ENCODE results near the gene PLXNA4.

PLXNA4 gene

GRCh38 chr7:132275416-132276233, 300.6 kb downstream of the PLXNA4 start:
- H3K27me3 Mint-ChIP-seq: peaks cover 5% of the 10 kb centered on the region
- H3K4me1 Mint-ChIP-seq: no peaks in the 10 kb centered on the region
- no peak overlapping the region for H3K4me3 Mint-ChIP-seq
- H3K36me3 Mint-ChIP-seq: no peaks in the 10 kb centered on the region
- H3K27ac Mint-ChIP-seq: no peak overlapping the region
- H3K9me3 Mint-ChIP-seq: no peaks in the 10 kb centered on the region

DNA sequence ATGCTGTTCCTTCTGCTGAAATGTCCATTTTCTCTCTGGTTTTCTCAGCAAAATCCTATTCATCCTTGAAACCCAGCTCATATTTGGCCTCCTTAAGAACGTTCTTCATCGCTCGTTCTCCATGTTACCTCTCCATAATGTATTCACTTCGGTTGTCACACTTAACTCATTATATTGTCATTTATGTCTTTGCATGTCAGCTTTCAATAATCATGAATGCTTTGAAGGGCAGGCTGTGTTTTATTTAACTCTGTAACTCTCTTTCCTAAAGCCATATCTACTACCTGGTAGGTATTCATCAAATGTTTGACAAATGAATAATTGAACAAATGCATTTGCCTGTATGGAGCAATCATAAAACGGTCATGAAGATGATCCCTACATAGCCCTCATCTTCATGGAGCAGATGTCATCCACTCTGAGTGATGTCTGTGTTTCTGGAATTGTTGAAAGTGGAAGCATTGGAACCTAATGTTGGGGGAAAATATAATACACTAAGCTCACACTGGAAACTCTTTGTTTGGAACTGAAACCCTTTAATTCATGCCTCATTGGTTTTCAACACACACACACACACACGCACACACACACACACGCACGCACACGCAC, 303.4 kb downstream of the PLXNA4 start:
- H3K4me3 Mint-ChIP-seq: no peak overlapping the region
- H3K36me3 Mint-ChIP-seq: no peaks in the 10 kb centered on the region
- H3K9me3 Mint-ChIP-seq: no peaks in the 10 kb centered on the region
- H3K27me3 Mint-ChIP-seq: peaks cover 5% of the 10 kb centered on the region
- H3K27ac Mint-ChIP-seq: no peak overlapping the region
- no peaks in the 10 kb centered on the region for H3K4me1 Mint-ChIP-seq

- H3K9me3 Mint-ChIP-seq: no peaks in the 10 kb centered on the region
- H3K4me1 Mint-ChIP-seq: no peaks in the 10 kb centered on the region
- no peak overlapping the region for H3K4me3 Mint-ChIP-seq
- no peaks in the 10 kb centered on the region for H3K36me3 Mint-ChIP-seq
- no peak overlapping the region for H3K27ac Mint-ChIP-seq
- H3K27me3 Mint-ChIP-seq: peaks cover 5% of the 10 kb centered on the region
Observed at GRCh38 chr7:132270517-132270916, 305.8 kb downstream of the PLXNA4 start.

DNA sequence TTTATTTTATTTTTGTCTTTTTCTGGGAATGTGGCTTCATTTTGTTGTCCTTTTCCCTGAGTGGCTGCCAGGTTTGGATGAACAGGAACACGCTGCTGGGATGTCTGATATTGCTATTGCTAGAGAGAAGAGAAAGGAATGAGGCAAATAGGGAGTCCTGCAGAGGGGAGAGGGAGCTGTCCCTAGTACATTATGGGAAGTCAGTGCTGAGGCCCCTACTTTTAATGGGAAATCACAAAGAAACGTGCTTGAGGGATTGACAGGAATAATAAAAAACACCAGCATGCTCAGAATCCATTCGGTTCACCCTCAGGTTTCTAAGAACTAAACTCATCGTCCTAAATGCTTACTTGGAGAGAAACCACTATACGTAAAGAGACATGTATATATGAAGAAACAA, 306.6 kb downstream of the PLXNA4 start:
- Mint-ChIP-seq H3K27ac (no peak overlapping the region), H3K4me3 (no peak overlapping the region), H3K27me3 (peaks cover 5% of the 10 kb centered on the region), H3K9me3 (no peaks in the 10 kb centered on the region), H3K4me1 (no peaks in the 10 kb centered on the region), H3K36me3 (no peaks in the 10 kb centered on the region)

DNA sequence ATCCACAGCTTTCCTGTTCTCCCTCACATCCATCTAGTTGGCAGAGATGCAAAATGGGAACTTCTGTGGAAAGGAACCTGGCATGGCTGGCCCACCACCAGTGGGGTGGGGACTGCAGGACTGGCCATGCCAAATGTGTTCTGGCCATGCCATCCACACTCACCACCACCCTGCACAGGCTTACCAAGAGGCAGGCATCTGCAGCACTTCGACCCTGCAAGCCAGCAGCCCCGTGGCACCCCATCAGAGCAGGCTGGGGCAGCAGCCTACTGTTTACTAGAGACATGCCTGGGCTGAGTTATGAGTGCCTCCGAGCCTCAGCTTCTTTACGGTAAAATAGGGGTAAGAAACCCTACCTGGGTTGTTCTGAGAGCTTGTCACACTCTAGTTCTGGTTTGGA, 313.1 kb downstream of the PLXNA4 start:
- Mint-ChIP-seq H3K36me3 (no peaks in the 10 kb centered on the region), H3K27me3 (no peaks in the 10 kb centered on the region), H3K27ac (no peak overlapping the region), H3K4me3 (no peak overlapping the region), H3K9me3 (no peaks in the 10 kb centered on the region), H3K4me1 (no peaks in the 10 kb centered on the region)

DNA sequence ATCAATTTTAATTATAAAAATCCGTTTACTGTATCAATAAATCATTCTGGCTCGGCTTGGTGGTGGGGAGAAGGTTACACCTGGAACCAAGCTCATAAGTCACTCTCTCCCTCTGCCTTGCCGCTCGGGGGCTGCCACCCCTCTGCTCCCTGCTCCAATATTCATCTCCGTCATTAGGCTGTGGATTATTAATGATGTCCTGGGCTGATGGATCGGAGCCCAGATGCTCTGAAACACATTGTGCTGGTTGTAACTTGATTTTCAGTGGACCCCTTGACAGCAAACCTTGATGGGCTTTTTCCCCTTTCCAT, 314.2 kb downstream of the PLXNA4 start:
- no peak overlapping the region for H3K27ac Mint-ChIP-seq
- H3K4me3 Mint-ChIP-seq: no peak overlapping the region
- no peaks in the 10 kb centered on the region for H3K36me3 Mint-ChIP-seq
- H3K4me1 Mint-ChIP-seq: no peaks in the 10 kb centered on the region
- no peaks in the 10 kb centered on the region for H3K9me3 Mint-ChIP-seq
- no peaks in the 10 kb centered on the region for H3K27me3 Mint-ChIP-seq

- Mint-ChIP-seq H3K9me3 (no peaks in the 10 kb centered on the region), H3K36me3 (no peaks in the 10 kb centered on the region), H3K27ac (no peak overlapping the region), H3K4me3 (no peak overlapping the region), H3K27me3 (no peaks in the 10 kb centered on the region), H3K4me1 (no peaks in the 10 kb centered on the region)
Observed at GRCh38 chr7:132261327-132262159, 314.7 kb downstream of the PLXNA4 start.

DNA sequence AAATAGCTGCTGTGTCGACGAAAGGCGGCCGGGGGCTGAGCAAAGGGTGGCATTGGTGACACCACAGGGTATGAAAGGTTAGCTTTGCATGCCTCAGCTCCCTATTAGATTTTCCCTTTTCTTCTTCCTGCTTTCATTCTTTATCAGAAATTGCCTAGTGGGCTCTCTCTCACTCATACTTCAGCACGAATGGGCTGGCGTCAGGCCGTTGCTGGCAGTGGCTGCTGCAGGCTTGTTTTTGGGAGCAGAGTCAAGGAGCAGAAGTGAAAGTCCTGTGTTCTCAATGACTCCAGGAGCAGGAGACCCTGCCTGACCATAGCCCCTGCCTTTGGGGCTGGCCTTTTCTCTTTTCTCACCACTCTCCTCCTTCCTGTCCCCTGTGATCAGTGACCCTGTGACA, 318.0 kb downstream of the PLXNA4 start:
- H3K9me3 Mint-ChIP-seq: no peaks in the 10 kb centered on the region
- H3K4me3 Mint-ChIP-seq: no peak overlapping the region
- H3K27ac Mint-ChIP-seq: no peak overlapping the region
- no peaks in the 10 kb centered on the region for H3K36me3 Mint-ChIP-seq
- H3K27me3 Mint-ChIP-seq: peaks cover under 1% of the 10 kb centered on the region
- H3K4me1 Mint-ChIP-seq: no peaks in the 10 kb centered on the region

DNA sequence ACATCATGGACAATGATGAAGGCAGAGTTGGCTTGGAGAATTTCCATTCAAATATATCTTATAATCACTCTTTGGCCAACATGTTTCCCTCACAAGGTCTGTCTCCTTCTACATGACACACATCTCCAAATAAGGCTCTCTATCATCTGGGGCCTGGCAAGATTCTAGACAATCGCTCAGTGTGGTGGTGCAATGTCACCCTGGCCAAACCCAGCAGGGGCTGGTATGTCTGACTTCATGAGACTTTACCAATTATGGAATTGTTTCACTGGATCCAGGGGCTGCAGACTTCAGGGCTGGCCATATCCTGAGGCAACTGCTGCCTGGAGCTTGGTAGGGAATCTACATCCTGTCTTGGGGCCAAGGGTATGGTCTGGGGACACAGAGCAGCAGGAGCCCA, 319.0 kb downstream of the PLXNA4 start:
- H3K9me3 Mint-ChIP-seq: no peaks in the 10 kb centered on the region
- H3K4me1 Mint-ChIP-seq: no peaks in the 10 kb centered on the region
- no peak overlapping the region for H3K27ac Mint-ChIP-seq
- H3K36me3 Mint-ChIP-seq: no peaks in the 10 kb centered on the region
- peaks cover 1% of the 10 kb centered on the region for H3K27me3 Mint-ChIP-seq
- no peak overlapping the region for H3K4me3 Mint-ChIP-seq

DNA sequence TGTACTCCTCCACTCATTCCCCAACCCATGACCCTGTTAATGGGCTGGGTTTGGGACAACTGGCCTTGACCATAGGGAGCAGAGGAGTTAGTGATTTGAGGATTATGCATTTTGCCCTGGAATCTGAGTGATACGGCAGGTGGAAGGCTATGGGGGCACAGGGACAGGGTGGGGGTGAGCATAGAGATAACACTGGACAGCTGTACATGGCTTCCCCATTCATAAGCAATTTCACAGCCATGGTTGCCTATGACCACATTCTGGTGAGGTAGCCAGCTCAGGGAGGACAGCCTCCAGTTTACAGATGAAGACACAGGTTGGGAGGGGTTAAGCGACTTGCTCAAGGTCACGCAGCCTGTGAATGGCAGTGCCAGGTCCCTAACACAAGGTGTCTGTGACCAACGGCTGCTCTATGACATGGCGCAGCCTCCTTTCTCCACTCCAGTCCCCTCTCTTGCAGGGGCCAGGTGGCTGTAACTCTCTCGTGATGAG, 319.5 kb downstream of the PLXNA4 start:
- no peaks in the 10 kb centered on the region for H3K4me1 Mint-ChIP-seq
- H3K27ac Mint-ChIP-seq: no peak overlapping the region
- H3K36me3 Mint-ChIP-seq: no peaks in the 10 kb centered on the region
- peaks cover 1% of the 10 kb centered on the region for H3K27me3 Mint-ChIP-seq
- H3K9me3 Mint-ChIP-seq: no peaks in the 10 kb centered on the region
- no peak overlapping the region for H3K4me3 Mint-ChIP-seq

- H3K27ac Mint-ChIP-seq: no peak overlapping the region
Observed at GRCh38 chr7:132255898-132256297, 320.4 kb downstream of the PLXNA4 start.

DNA sequence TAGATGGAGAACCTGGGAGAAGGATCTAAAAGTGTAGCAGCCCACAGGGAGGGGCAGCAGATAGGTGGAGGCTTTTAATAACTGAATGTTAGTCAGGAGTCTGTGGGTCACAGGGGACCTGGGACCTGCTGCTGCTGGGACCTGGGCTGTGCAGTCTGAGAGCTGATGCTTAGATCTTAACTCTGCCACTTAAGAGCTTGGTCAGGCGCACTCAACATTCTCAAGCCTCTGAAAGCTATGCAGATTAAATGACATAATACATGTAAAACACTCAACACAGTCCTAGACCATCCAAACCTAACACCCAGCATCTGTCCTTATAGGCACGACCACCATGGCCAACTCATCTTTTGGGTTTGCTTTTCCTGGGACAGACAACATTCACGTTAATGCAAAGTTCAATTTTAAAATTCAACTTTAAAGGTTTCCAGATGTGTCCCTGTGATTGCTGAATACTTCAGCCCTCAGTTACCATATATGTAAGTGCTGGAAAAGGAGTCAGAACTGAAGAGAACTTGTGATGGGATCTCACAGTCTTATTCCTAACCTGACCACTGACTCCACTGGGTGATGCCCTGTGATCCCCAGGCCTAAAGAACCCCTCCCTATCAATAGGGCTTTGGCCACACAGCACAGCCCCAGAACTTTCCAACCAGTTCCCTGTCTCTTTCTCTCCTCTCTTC, 321.0 kb downstream of the PLXNA4 start:
- H3K9me3 Mint-ChIP-seq: no peaks in the 10 kb centered on the region
- H3K4me3 Mint-ChIP-seq: no peak overlapping the region
- H3K27ac Mint-ChIP-seq: no peak overlapping the region
- no peaks in the 10 kb centered on the region for H3K36me3 Mint-ChIP-seq
- H3K4me1 Mint-ChIP-seq: no peaks in the 10 kb centered on the region
- peaks cover 2% of the 10 kb centered on the region for H3K27me3 Mint-ChIP-seq

More at GRCh38 chr7:132255898-132256297, 320.4 kb downstream of the PLXNA4 start:
- H3K9me3 Mint-ChIP-seq: no peaks in the 10 kb centered on the region
- H3K27me3 Mint-ChIP-seq: peaks cover 2% of the 10 kb centered on the region
- no peaks in the 10 kb centered on the region for H3K36me3 Mint-ChIP-seq
- no peak overlapping the region for H3K4me3 Mint-ChIP-seq
- no peaks in the 10 kb centered on the region for H3K4me1 Mint-ChIP-seq

GRCh38 chr7:132254455-132254854, 321.8 kb downstream of the PLXNA4 start:
- peaks cover 2% of the 10 kb centered on the region for H3K27me3 Mint-ChIP-seq
- no peak overlapping the region for H3K27ac Mint-ChIP-seq
- no peaks in the 10 kb centered on the region for H3K4me1 Mint-ChIP-seq
- H3K9me3 Mint-ChIP-seq: no peaks in the 10 kb centered on the region
- no peaks in the 10 kb centered on the region for H3K36me3 Mint-ChIP-seq
- no peak overlapping the region for H3K4me3 Mint-ChIP-seq

- Mint-ChIP-seq H3K36me3 (no peaks in the 10 kb centered on the region), H3K27ac (no peak overlapping the region), H3K27me3 (peaks cover 2% of the 10 kb centered on the region), H3K4me1 (no peaks in the 10 kb centered on the region), H3K4me3 (no peak overlapping the region), H3K9me3 (no peaks in the 10 kb centered on the region)
Observed at GRCh38 chr7:132252793-132253100, 323.5 kb downstream of the PLXNA4 start.

DNA sequence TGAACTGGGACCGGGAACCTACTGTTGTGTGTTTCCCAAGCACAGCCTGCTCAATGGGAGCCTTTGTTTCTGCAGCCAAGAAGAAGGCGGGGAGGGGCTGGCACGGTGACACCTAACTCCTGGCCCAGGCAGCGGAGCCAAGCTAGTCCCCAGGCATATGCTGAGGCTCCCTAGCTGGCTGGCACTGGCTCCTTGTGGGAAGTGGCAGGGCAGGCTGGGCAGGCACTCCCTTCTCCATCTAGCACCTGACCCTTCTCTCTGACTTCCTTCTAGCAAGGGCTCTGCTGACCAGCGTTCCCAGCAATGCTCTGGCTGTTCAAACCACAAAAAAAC, 325.0 kb downstream of the PLXNA4 start:
- Mint-ChIP-seq H3K9me3 (no peaks in the 10 kb centered on the region), H3K27me3 (peaks cover 6% of the 10 kb centered on the region)

More for the DNA sequence above, 325.0 kb downstream of the PLXNA4 start:
- H3K36me3 Mint-ChIP-seq: no peaks in the 10 kb centered on the region
- no peaks in the 10 kb centered on the region for H3K4me1 Mint-ChIP-seq
- no peak overlapping the region for H3K4me3 Mint-ChIP-seq
- H3K27ac Mint-ChIP-seq: no peak overlapping the region
